ENCODE measurements around the gene GABPB2.

DNA sequence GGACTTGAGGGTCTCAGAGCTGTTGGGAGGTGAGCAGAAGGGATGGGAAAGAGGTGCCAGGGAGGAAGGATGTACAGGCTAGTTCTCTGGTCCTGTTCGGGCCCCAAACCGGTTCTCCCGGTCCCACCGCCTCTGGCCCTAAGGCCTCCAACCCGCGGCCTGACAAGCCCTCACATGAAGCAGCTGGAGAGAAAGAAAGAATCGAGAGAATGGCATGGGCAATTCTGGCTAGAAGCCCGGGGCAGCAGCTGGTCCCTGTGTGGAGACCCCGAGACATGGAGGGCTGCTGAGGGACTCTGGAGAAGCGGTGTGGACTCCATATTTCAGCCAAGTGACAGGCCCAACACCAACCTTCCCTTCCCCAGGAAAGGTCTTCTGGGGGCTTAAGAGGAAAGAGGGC is 11.9 kb upstream of the GABPB2 start:
- TF ChIP-seq POLR2AphosphoS5 (IDR thresholded peaks at IDR 0.05): no peak
- TF ChIP-seq, protein P1, sequence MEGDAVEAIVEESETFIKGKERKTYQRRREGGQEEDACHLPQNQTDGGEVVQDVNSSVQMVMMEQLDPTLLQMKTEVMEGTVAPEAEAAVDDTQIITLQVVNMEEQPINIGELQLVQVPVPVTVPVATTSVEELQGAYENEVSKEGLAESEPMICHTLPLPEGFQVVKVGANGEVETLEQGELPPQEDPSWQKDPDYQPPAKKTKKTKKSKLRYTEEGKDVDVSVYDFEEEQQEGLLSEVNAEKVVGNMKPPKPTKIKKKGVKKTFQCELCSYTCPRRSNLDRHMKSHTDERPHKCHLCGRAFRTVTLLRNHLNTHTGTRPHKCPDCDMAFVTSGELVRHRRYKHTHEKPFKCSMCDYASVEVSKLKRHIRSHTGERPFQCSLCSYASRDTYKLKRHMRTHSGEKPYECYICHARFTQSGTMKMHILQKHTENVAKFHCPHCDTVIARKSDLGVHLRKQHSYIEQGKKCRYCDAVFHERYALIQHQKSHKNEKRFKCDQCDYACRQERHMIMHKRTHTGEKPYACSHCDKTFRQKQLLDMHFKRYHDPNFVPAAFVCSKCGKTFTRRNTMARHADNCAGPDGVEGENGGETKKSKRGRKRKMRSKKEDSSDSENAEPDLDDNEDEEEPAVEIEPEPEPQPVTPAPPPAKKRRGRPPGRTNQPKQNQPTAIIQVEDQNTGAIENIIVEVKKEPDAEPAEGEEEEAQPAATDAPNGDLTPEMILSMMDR (IDR thresholded peaks at IDR 0.05 in 8 of 11, conservative IDR thresholded peaks at IDR 0.05 in 3 of 11): no peak
- TF ChIP-seq POLR2A (IDR thresholded peaks at IDR 0.05): no peak

Measured in spleen (tissue), 7 donors.